GM10266 (cell line): ENCODE measurements around the gene NUP43.

Source experiments
- DNase-seq: peaks from one replicate; pipeline ENCODE4 v3.0.0; 2012; ENCODE audit errors: extremely low spot score
- TF ChIP-seq, protein P1 (sequence below): IDR thresholded peaks from 2 replicates; pipeline ENCODE4 v1.5.1; 2012; ENCODE audit warnings: mild to moderate bottlenecking, low read depth; ENCODE audit not compliant: control insufficient read depth, insufficient read depth; ENCODE audit errors: missing control alignments

Gene NUP43

DNA sequence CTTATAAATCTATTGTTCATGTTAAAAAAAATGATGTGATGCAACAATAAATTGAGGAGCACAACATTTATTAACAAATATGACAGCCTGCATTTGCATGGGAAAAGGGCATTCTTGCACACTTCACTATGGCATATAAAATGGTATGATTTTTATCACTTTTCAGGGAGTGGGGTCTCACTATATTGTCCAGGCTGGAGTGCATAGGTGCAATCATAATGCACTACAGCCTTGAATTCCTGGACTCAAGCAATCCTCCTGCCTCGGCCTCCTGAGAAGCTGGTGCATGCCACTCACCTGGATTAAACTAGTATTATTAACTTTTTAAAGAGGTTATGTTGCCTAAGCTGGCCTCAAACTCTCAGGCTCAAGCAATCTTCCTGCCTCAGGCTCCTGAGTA is 11.4 kb downstream of the NUP43 start:
- DNase-seq, result no peak
- TF ChIP-seq, protein P1, sequence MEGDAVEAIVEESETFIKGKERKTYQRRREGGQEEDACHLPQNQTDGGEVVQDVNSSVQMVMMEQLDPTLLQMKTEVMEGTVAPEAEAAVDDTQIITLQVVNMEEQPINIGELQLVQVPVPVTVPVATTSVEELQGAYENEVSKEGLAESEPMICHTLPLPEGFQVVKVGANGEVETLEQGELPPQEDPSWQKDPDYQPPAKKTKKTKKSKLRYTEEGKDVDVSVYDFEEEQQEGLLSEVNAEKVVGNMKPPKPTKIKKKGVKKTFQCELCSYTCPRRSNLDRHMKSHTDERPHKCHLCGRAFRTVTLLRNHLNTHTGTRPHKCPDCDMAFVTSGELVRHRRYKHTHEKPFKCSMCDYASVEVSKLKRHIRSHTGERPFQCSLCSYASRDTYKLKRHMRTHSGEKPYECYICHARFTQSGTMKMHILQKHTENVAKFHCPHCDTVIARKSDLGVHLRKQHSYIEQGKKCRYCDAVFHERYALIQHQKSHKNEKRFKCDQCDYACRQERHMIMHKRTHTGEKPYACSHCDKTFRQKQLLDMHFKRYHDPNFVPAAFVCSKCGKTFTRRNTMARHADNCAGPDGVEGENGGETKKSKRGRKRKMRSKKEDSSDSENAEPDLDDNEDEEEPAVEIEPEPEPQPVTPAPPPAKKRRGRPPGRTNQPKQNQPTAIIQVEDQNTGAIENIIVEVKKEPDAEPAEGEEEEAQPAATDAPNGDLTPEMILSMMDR, result no peak

DNA sequence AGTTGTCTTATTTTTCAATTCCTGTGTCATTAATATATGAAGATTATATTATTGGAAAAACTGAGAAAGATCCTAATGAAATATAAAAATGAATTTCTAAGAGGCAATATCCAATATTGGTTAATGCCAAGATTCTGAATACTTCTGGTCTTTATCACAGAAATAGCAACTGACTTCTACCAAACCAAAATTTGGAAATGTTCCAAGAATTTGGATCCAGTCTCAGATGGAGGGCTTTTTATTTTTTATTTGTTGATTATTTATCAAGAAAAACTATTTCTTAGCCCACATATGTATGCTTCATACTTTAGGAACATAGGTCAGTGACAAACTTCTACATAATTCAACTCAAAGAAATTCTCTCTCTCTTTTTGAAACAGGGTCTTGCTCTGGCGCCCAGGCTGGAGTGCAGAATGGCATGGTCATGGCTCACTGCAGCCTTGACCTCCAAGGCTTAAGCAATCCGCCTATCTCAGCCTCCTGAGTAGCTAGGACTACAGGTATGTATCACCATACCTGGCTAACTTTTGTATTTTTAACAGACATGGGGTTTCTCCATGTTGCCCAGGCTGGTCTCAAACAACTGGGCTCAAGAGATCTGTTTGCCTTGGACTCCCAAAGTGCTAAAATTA is 13.1 kb downstream of the NUP43 start:
- DNase-seq, result no peak
- TF ChIP-seq, protein P1, result no peak

DNA sequence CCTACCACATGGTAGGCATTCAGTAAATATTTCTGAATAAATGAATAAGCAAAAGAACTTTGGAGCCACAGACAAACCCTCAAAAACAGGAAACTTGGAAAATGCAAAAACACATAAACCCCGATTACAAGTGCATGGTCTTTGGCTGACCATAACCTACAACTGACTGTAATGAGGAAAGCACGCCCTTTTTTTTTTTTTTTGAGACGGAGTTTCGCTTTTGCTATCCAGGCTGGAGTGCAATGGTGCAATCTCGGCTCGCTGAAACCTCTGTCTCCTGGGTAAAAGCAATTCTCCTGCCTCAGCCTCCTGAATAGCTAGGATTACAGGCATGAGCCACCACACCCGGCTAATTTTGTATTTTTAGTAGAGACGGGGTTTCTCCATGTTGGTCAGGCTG is 16.5 kb downstream of the NUP43 start:
- TF ChIP-seq, protein P1, result no peak

DNA sequence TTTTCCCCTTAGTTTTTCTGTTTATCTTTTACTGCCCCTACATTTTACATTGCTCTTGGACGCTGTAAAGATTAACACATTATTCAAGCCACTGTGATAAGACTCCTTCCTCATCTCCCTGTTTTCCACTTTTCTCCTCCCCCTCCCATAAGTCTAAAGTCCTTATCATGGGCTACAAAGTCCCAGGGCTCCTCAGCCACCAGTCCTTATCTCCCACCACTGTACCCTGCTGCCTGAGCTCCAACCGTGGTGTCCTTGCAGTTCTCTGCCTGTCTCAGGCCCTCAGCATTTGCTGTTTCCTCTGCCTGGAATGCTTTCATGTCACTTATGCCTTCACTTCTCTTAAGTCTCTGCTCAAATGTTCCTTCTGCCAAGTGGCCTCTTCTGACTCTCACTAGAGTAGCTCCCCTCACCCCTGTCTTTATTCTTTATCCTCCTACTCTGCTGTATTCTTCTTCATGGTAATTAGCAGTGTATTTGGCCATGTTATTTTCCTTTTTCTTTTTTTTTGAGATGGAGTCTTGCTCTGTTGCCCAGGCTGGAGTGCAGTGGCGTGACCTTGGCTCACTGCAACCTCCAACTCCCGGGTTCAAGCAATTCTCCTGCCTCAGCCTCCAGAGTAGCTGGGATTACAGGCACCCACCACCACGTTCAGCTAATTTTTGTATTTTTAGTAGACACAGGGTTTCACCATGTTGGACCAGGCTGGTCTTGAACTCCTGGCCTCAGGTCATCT is 17.7 kb downstream of the NUP43 start:
- DNase-seq, result no peak
- TF ChIP-seq, protein P1, result no peak

More for the DNA sequence above, 16.5 kb downstream of the NUP43 start:
- no peak for DNase-seq

DNA sequence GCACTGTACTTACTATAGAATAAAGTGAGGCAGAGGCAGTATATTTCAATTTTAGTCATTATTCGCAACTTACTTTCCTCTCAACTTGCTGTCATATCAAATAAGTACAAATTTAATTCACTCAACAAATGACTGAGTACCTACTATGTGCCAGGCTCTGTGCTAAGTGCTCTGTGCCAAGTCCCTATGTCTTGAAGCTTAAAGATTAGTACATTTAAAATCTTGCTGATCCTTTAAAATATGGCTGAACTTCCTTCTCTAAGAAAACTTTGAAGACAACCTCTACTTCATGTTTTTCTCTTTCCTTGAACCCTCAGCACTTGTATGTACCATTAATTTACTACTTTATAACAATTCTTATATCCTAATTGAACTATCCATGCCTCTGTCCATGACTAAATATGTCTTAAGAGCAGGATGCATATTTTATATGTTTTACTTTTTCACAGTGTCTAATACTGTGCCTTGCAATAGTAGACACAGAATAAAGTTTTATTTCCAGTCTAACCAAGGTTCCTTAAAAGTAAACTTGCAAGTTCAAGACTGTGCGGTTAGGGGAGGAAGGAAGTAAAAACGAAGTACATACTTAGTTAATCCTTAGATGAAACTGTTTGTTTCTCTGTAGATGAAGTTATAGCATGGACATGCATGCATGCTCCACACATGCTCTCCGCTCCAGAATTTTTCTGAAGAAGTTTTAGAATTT is 18.4 kb downstream of the NUP43 start:
- TF ChIP-seq, protein P1, result no peak
- DNase-seq, result no peak

DNA sequence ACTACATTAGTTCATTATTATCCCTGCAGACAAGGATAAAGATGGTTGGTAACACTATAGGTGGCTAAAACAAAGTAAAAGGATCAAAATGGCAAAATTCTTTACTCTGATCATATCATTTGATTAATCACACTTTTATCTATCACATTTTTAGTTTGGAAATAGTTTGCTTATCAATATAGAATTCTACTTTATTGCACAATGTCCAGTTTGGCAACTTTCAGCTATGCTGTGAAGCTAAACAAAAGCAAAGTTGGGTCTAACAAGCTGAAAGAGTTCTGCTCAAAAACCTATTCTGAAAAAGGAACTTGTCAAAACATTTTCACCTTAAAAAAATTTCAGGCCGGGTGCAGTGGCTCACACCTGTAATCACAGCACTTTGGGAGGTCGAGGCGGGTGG is 20.5 kb downstream of the NUP43 start:
- TF ChIP-seq, protein P1, result no peak
- DNase-seq, result no peak

DNA sequence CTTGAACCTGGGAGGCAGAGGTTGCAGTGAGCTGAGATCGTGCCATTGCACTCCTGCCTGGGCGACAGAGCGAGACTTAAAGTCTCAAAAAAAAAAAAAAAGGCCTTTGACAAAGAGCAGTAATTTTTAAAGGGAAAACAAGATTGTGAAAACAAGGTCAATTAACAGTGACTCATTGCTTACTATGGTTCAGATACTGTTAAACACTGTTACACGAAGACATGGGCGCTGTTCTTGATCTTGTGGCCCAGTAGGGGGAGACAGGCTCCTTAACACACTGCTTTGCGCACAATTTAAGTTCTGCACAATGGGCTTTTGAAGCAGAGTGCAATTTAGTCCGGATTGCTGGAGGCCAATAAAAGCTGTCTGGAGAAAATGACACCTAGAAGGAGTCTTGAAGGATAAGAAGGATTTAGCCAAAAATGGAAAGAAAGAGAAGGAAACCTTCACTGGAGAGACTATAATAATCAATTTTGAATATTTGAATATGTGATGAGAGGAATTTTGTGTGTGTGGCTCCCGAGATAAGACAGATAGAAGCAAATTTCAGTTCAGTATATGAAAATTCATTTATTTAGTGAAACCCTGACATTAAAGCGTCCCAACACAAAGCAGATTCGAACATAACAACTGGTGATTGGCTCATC is 22.4 kb downstream of the NUP43 start:
- no peak for DNase-seq
- TF ChIP-seq, protein P1, result peak; percentile 65
